Endometrial microvascular endothelial cells (primary cell): ENCODE measurements around the gene KRTAP9-2. TPM values are rescaled to one million over a fixed set of nuclear protein-coding genes. Genes with fewer than 3 reads are reported as not detected.

Source experiments
- total RNA-seq: library from RNA; depleted of rRNA; stranded (reverse); fragments of >200 nt; gene quantifications from one replicate; pipeline ENCODE4 v1.2.3, GENCODE V29; 2015; ENCODE audit errors: inconsistent ontology term

The KRTAP9-2 gene
- total RNA-seq, 1 donor from 2014 or later: not detected

Other genes with a start within 250 kb of the KRTAP9-2 start
- gene KRT40, start 242.3 kb upstream of the KRTAP9-2 start, total RNA-seq: not detected
- gene KRTAP3-3, start 232.5 kb upstream of the KRTAP9-2 start, total RNA-seq: not detected
- not detected for gene KRTAP3-2, start 226.7 kb upstream of the KRTAP9-2 start, total RNA-seq
- not detected for gene KRTAP3-1, start 217.5 kb upstream of the KRTAP9-2 start, total RNA-seq
- not detected for gene KRTAP1-5, start 199.4 kb upstream of the KRTAP9-2 start, total RNA-seq
- not detected for gene KRTAP1-4, start 196.5 kb upstream of the KRTAP9-2 start, total RNA-seq
- gene KRTAP1-3, start 191.8 kb upstream of the KRTAP9-2 start, total RNA-seq: not detected
- not detected for gene KRTAP1-1, start 185.2 kb upstream of the KRTAP9-2 start, total RNA-seq
- gene KRTAP2-1, start 179.3 kb upstream of the KRTAP9-2 start, total RNA-seq: not detected
- not detected for gene KRTAP2-2, start 171.4 kb upstream of the KRTAP9-2 start, total RNA-seq
- gene KRTAP2-3, start 166.5 kb upstream of the KRTAP9-2 start, total RNA-seq: not detected
- gene KRTAP2-4, start 160.8 kb upstream of the KRTAP9-2 start, total RNA-seq: not detected
- gene KRTAP4-7, start 142.5 kb upstream of the KRTAP9-2 start, total RNA-seq: not detected
- not detected for gene KRTAP4-8, start 128.5 kb upstream of the KRTAP9-2 start, total RNA-seq
- not detected for gene KRTAP4-16, start 124.4 kb upstream of the KRTAP9-2 start, total RNA-seq
- gene KRTAP4-9, start 121.3 kb upstream of the KRTAP9-2 start, total RNA-seq: not detected
- gene KRTAP4-11, start 108.3 kb upstream of the KRTAP9-2 start, total RNA-seq: not detected
- gene KRTAP4-12, start 102.5 kb upstream of the KRTAP9-2 start, total RNA-seq: not detected
- not detected for gene KRTAP4-6, start 86.1 kb upstream of the KRTAP9-2 start, total RNA-seq
- not detected for gene KRTAP4-5, start 76.8 kb upstream of the KRTAP9-2 start, total RNA-seq
- gene KRTAP4-4, start 65.9 kb upstream of the KRTAP9-2 start, total RNA-seq: not detected
- not detected for gene KRTAP4-3, start 58.4 kb upstream of the KRTAP9-2 start, total RNA-seq
- gene KRTAP4-2, start 48.4 kb upstream of the KRTAP9-2 start, total RNA-seq: not detected
- not detected for gene KRTAP4-1, start 41.7 kb upstream of the KRTAP9-2 start, total RNA-seq
- not detected for gene KRTAP9-1, start 36.8 kb upstream of the KRTAP9-2 start, total RNA-seq
- not detected for gene KRTAP9-3, start 5.8 kb downstream of the KRTAP9-2 start, total RNA-seq
- not detected for gene KRTAP9-8, start 11.4 kb downstream of the KRTAP9-2 start, total RNA-seq
- gene KRTAP9-4, start 23.0 kb downstream of the KRTAP9-2 start, total RNA-seq: not detected
- not detected for gene KRTAP9-9, start 28.7 kb downstream of the KRTAP9-2 start, total RNA-seq
- not detected for gene KRTAP9-6, start 38.7 kb downstream of the KRTAP9-2 start, total RNA-seq
- gene KRTAP9-7, start 49.0 kb downstream of the KRTAP9-2 start, total RNA-seq: not detected
- gene KRTAP29-1, start 76.2 kb downstream of the KRTAP9-2 start, total RNA-seq: not detected
- gene KRTAP16-1, start 82.7 kb downstream of the KRTAP9-2 start, total RNA-seq: not detected
- gene KRTAP17-1, start 89.1 kb downstream of the KRTAP9-2 start, total RNA-seq: not detected
- not detected for gene KRT33A, start 124.2 kb downstream of the KRTAP9-2 start, total RNA-seq
- not detected for gene KRT33B, start 143.2 kb downstream of the KRTAP9-2 start, total RNA-seq
- gene KRT34, start 155.7 kb downstream of the KRTAP9-2 start, total RNA-seq: not detected
- not detected for gene KRT31, start 171.0 kb downstream of the KRTAP9-2 start, total RNA-seq
- gene KRT37, start 197.9 kb downstream of the KRTAP9-2 start, total RNA-seq: not detected
- gene KRT38, start 214.3 kb downstream of the KRTAP9-2 start, total RNA-seq: not detected
- gene KRT32, start 240.7 kb downstream of the KRTAP9-2 start, total RNA-seq: not detected